GM10847 (cell line): ENCODE data around the gene CRTAC1.

ENCODE experiments used
- POLR2A ChIP-seq: IDR thresholded peaks from 2 replicates; pipeline ENCODE4 v1.6.1; 2011; ENCODE audit not compliant: insufficient read length; ENCODE audit errors: extremely low read depth

The CRTAC1 gene

GRCh38 chr10:97821308-97822038 is 208.9 kb downstream of the CRTAC1 start:
- TF ChIP-seq POLR2A = no peak

- TF ChIP-seq POLR2A = no peak
Measured at GRCh38 chr10:97820096-97820704, 210.2 kb downstream of the CRTAC1 start.

GRCh38 chr10:97818572-97818971 is 211.8 kb downstream of the CRTAC1 start:
- TF ChIP-seq POLR2A = no peak

GRCh38 chr10:97816609-97817008 is 213.8 kb downstream of the CRTAC1 start:
- no peak for TF ChIP-seq POLR2A
